ENCODE measurements around the gene ESYT1. TPM values are rescaled to one million over a fixed set of nuclear protein-coding genes. Genes with fewer than 3 reads are reported as not detected.

The ESYT1 gene
- total and polyA plus RNA-seq, 10 of the 15 experiments (the other 5 are each of a cell fraction or from before 2014, with no cell fraction given), result 47.5 to 120 (median 87.1) TPM

DNA sequence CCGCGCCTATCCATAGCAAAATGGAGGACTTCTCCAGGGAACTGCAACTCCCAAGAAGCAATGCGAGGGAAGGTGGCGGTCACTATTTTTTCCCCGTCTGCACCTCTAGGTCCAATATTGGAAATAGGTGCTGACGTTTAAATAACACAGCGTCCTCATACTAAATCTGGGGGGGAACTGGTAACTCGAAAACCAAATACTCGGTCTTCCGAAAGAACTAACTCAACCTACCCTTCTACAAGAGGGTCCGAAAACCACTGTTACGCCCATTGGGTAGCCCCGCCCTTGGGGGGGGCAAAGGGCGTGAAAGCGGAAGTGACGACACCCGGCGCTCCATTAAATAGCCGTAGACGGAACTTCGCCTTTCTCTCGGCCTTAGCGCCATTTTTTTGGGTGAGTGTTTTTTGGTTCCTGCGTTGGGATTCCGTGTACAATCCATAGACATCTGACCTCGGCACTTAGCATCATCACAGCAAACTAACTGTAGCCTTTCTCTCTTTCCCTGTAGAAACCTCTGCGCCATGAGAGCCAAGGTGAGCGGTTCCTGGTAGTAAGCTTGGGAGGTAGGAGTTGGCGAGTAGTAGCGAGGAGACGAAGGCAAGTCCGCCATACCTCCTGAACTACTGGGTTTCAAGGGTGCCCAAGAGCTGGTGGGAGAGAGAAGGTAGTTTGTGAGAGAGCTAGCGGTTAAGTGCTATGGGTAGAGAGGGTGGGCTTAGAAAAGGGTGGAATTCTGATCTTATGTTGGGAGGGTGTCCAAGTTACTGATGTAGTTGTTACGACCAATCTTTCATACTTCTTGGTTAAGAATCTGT lies 11.6 kb upstream of the ESYT1 start, which contains the start of gene RPL41 (continued):
- TF ChIP-seq, protein P1, sequence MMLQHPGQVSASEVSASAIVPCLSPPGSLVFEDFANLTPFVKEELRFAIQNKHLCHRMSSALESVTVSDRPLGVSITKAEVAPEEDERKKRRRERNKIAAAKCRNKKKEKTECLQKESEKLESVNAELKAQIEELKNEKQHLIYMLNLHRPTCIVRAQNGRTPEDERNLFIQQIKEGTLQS (IDR thresholded peaks at IDR 0.05; ENCODE audit: borderline replicate concordance, extremely low read depth, low read depth, low read length), result no peak
- peak; percentile 78 for TF ChIP-seq IKZF1 (conservative IDR thresholded peaks at IDR 0.05)
- no peak for TF ChIP-seq EZH2 (IDR thresholded peaks at IDR 0.05; ENCODE audit: borderline replicate concordance, control insufficient read depth, low read depth, low read length)
- TF ChIP-seq, protein P2, sequence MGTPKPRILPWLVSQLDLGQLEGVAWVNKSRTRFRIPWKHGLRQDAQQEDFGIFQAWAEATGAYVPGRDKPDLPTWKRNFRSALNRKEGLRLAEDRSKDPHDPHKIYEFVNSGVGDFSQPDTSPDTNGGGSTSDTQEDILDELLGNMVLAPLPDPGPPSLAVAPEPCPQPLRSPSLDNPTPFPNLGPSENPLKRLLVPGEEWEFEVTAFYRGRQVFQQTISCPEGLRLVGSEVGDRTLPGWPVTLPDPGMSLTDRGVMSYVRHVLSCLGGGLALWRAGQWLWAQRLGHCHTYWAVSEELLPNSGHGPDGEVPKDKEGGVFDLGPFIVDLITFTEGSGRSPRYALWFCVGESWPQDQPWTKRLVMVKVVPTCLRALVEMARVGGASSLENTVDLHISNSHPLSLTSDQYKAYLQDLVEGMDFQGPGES (IDR thresholded peaks at IDR 0.05), result no peak
- peak; percentile 99 for TF ChIP-seq SMAD5 (IDR thresholded peaks at IDR 0.05; ENCODE audit: low read depth)
- TF ChIP-seq SREBF2 (IDR thresholded peaks at IDR 0.05; ENCODE audit: low read length), result no peak
- peak; percentile 92 for TF ChIP-seq HDAC6 (IDR thresholded peaks at IDR 0.05; ENCODE audit: unreplicated experiment)
- peak; percentile 94 for TF ChIP-seq ZBED1 (IDR thresholded peaks at IDR 0.05; ENCODE audit: borderline replicate concordance)
- no peak for TF ChIP-seq BRCA1 (IDR thresholded peaks at IDR 0.05; ENCODE audit: low read depth, low read length)
- peak; percentile 85 for TF ChIP-seq ATF7 (IDR thresholded peaks at IDR 0.05; ENCODE audit: low read depth)
- TF ChIP-seq, protein P3, sequence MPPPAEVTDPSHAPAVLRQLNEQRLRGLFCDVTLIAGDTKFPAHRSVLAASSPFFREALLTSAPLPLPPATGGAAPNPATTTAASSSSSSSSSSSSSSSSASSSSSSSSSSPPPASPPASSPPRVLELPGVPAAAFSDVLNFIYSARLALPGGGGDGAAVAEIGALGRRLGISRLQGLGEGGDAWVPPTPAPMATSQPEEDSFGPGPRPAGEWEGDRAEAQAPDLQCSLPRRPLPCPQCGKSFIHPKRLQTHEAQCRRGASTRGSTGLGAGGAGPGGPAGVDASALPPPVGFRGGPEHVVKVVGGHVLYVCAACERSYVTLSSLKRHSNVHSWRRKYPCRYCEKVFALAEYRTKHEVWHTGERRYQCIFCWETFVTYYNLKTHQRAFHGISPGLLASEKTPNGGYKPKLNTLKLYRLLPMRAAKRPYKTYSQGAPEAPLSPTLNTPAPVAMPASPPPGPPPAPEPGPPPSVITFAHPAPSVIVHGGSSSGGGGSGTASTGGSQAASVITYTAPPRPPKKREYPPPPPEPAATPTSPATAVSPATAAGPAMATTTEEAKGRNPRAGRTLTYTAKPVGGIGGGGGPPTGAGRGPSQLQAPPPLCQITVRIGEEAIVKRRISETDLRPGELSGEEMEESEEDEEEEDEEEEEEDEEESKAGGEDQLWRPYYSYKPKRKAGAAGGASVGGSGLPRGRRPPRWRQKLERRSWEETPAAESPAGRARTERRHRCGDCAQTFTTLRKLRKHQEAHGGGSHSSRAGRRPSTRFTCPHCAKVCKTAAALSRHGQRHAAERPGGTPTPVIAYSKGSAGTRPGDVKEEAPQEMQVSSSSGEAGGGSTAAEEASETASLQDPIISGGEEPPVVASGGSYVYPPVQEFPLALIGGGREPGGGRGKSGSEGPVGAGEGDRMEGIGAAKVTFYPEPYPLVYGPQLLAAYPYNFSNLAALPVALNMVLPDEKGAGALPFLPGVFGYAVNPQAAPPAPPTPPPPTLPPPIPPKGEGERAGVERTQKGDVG (CRISPR knock-in tag; IDR thresholded peaks at IDR 0.05), result no peak
- no peak; the same call in 1 of the 2 replicates for TF ChIP-seq WRNIP1 (IDR thresholded peaks at IDR 0.05; ENCODE audit: borderline replicate concordance, low read depth, low read length)
- peak; percentile 93 for TF ChIP-seq LARP7 (IDR thresholded peaks at IDR 0.05)
- TF ChIP-seq RCOR1 (conservative IDR thresholded peaks at IDR 0.05; ENCODE audit: low read depth, low read length), result no peak
- TF ChIP-seq HDGF (IDR thresholded peaks at IDR 0.05), result no peak; the same call in 1 of the 2 replicates
- TF ChIP-seq SUPT20H (IDR thresholded peaks at IDR 0.05; ENCODE audit: borderline replicate concordance, control insufficient read depth, low read depth, low read length), result no peak
- peak in 1 of 2 experiments; percentile 36; a peak in 2 of 4 replicates for TF ChIP-seq BHLHE40 (IDR thresholded peaks at IDR 0.05; ENCODE audit: borderline replicate concordance in 1 of 2, low read depth in 2 of 2, low read length in 1 of 2)
- TF ChIP-seq KLF5 (IDR thresholded peaks at IDR 0.05; ENCODE audit: partially characterized antibody), result peak; percentile 86
- peak; percentile 96 for TF ChIP-seq PAX8 (IDR thresholded peaks at IDR 0.05)
- peak; percentile 80; the same call in 1 of the 2 replicates for TF ChIP-seq TCF3 (IDR thresholded peaks at IDR 0.05; ENCODE audit: borderline replicate concordance, insufficient read depth, low read depth, low read length)
- TF ChIP-seq, protein P4, sequence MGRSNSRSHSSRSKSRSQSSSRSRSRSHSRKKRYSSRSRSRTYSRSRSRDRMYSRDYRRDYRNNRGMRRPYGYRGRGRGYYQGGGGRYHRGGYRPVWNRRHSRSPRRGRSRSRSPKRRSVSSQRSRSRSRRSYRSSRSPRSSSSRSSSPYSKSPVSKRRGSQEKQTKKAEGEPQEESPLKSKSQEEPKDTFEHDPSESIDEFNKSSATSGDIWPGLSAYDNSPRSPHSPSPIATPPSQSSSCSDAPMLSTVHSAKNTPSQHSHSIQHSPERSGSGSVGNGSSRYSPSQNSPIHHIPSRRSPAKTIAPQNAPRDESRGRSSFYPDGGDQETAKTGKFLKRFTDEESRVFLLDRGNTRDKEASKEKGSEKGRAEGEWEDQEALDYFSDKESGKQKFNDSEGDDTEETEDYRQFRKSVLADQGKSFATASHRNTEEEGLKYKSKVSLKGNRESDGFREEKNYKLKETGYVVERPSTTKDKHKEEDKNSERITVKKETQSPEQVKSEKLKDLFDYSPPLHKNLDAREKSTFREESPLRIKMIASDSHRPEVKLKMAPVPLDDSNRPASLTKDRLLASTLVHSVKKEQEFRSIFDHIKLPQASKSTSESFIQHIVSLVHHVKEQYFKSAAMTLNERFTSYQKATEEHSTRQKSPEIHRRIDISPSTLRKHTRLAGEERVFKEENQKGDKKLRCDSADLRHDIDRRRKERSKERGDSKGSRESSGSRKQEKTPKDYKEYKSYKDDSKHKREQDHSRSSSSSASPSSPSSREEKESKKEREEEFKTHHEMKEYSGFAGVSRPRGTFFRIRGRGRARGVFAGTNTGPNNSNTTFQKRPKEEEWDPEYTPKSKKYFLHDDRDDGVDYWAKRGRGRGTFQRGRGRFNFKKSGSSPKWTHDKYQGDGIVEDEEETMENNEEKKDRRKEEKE (IDR thresholded peaks at IDR 0.05), result no peak
- peak; percentile 75 for TF ChIP-seq SIX5 (IDR thresholded peaks at IDR 0.05; ENCODE audit: low read depth, low read length, severe bottlenecking)
